G401 (cell line): ENCODE data around the gene TFCP2L1. TPM values are rescaled to one million over a fixed set of nuclear protein-coding genes. Genes with fewer than 3 reads are reported as not detected.
"Not testable (repeated sequence)": the region's sequence is repeated elsewhere in the genome, so short reads cannot be mapped to it uniquely, and the experiment has no call there.

ENCODE experiments used
- DNase-seq: peaks from one replicate; pipeline ENCODE4 v3.0.0-alpha.2; 2015; ENCODE audit warnings: low spot score
- in situ Hi-C: cut with HindIII; loops from 2 replicates; pipeline ENCODE4 v1.10.0; 2016; ENCODE audit warnings: low sequenced_read_pairs, mixed read lengths
- total RNA-seq: library from RNA; depleted of rRNA; stranded (reverse); fragments of >200 nt; shearing (Covaris generic); gene quantifications from 2 replicates; pipeline ENCODE4 v1.2.3, GENCODE V29; 2014

TFCP2L1 gene
- total RNA-seq, 1 experiment from 2014 or later: 0.03 TPM

- in situ Hi-C loops, DNase-seq: not testable (repeated sequence)
Measured at GRCh38 chr2:121297866-121298265, 12.9 kb upstream of the TFCP2L1 start.

- DNase-seq: peak; percentile 26
- in situ Hi-C loops: no loop called here
Measured at GRCh38 chr2:121297217-121297830, 12.3 kb upstream of the TFCP2L1 start.

- DNase-seq: no peak
- in situ Hi-C loops: no loop called here
Measured at GRCh38 chr2:121295911-121296650, 11.1 kb upstream of the TFCP2L1 start.

- in situ Hi-C loops: no loop called here
Measured at GRCh38 chr2:121294881-121295840, 10.2 kb upstream of the TFCP2L1 start.

GRCh38 chr2:121293450-121294325 lies 8.7 kb upstream of the TFCP2L1 start:
- no peak for DNase-seq
- in situ Hi-C loops: no loop called here

More at GRCh38 chr2:121294881-121295840, 10.2 kb upstream of the TFCP2L1 start:
- no peak for DNase-seq

GRCh38 chr2:121291251-121291580 lies 6.2 kb upstream of the TFCP2L1 start:
- in situ Hi-C loops: no loop called here
- DNase-seq: no peak

- in situ Hi-C loops: no loop called here
- no peak for DNase-seq
Measured at GRCh38 chr2:121289271-121289670, 4.3 kb upstream of the TFCP2L1 start.

- in situ Hi-C loops: no loop called here
- no peak for DNase-seq
Measured at GRCh38 chr2:121288454-121289231, 3.6 kb upstream of the TFCP2L1 start.

- DNase-seq: no peak
- in situ Hi-C loops: no loop called here
Measured at GRCh38 chr2:121287956-121288355, 3.0 kb upstream of the TFCP2L1 start.

GRCh38 chr2:121287146-121287798 lies 2.3 kb upstream of the TFCP2L1 start:
- in situ Hi-C loops: no loop called here
- no peak for DNase-seq

- in situ Hi-C loops: no loop called here
- DNase-seq: no peak
Measured at GRCh38 chr2:121286506-121286905, 1.5 kb upstream of the TFCP2L1 start.

- no peak for DNase-seq
- in situ Hi-C loops: no loop called here
Measured at GRCh38 chr2:121285926-121286325, 924 bp upstream of the TFCP2L1 start.

- DNase-seq: no peak
- in situ Hi-C loops: no loop called here
Measured at GRCh38 chr2:121283670-121284462, 1.1 kb downstream of the TFCP2L1 start.

- in situ Hi-C loops: no loop called here
- no peak for DNase-seq
Measured at GRCh38 chr2:121282800-121283385, 2.1 kb downstream of the TFCP2L1 start.

- in situ Hi-C loops: no loop called here
- no peak for DNase-seq
Measured at GRCh38 chr2:121281694-121282093, 3.3 kb downstream of the TFCP2L1 start.

- in situ Hi-C loops: no loop called here
- DNase-seq: no peak
Measured at GRCh38 chr2:121281107-121281506, 3.9 kb downstream of the TFCP2L1 start.
